ENCODE results near the gene DAW1.
"Not testable (repeated sequence)": the region's sequence is repeated elsewhere in the genome, so short reads cannot be mapped to it uniquely, and the experiment has no call there.

DAW1 gene

DNA sequence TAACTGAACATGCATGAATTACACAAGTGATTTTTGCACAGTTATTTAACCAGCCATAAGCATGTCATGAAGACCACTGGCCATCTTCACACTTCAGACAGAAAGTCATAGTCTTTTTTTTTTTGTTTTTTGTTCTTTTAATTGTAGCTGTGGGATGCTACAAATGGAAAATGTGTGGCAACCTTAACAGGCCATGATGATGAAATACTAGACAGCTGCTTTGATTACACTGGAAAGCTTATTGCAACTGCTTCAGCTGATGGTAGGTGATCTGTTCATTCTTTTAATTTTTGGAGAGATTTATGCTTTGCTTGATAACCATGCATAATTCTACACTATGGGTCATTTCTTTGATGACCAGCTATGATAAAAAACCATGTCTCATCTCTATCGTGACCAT, 35.6 kb downstream of the DAW1 start:
- Mint-ChIP-seq H3K4me3 (no peak overlapping the region), H3K4me1 (ENCODE audit: low read depth) (no peaks in the 10 kb centered on the region), H3K36me3 (ENCODE audit: low read depth) (no peaks in the 10 kb centered on the region), H3K27ac (no peak overlapping the region), H3K9me3 (no peaks in the 10 kb centered on the region), H3K27me3 (no peaks in the 10 kb centered on the region)
- intact Hi-C loops (cut with micrococcal nuclease) = no loop called here

DNA sequence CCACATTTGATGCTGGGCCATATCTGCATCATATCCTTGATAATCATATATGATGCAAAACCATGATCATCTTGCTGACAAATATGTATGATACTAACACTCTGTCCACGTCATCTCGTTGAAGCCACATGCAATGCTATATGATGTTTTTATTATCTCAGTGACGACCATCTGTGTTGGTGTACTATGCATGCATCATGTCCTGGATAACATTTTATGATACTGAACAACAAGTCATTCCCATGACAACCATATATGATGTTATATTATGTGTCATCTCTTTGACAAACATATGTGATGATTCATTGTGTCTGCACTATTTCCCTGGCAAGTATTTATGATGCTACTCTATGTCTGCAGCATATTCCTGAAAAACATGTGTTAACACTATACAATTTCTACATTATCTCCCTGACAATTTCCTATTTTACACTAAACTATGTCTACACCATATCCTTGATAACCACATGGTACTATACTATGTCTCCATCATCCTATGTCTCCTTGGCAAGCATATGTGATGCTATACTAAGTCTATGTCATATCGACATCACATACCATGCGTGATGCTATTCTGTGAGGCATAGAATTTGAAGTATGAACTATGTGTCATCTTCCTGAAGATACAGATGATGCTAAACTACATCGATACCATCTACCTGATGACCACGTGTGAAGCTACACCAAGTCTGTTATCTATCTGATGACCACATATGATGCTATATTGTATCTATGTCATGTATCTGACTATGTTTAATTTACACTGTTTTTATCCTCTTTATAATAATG, 37.0 kb downstream of the DAW1 start:
- Mint-ChIP-seq H3K4me3 (no peak overlapping the region), H3K27ac (no peak overlapping the region), H3K4me1 (ENCODE audit: low read depth) (no peaks in the 10 kb centered on the region), H3K27me3 (no peaks in the 10 kb centered on the region), H3K9me3 (no peaks in the 10 kb centered on the region), H3K36me3 (ENCODE audit: low read depth) (no peaks in the 10 kb centered on the region)
- intact Hi-C loops (cut with micrococcal nuclease) = no loop called here

DNA sequence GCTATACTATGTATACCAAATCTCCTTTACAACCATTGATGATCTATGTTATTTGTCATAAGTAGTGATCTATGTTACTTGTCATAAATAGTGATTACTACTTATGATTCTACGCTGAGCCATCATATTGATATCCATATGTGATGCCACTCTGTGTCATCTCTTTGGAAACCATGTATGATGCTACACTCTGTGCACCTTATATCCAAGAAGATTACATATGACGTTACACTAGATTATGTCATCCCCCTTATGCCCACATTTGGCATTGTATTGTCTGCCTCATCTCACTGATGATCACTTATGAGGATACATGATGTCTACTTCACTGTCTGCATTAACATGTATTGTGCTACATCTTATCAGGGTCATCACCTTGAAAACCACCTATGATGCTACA, 42.9 kb downstream of the DAW1 start:
- Mint-ChIP-seq H3K27me3 (no peaks in the 10 kb centered on the region), H3K4me3 (no peak overlapping the region), H3K36me3 (ENCODE audit: low read depth) (no peaks in the 10 kb centered on the region), H3K27ac (no peak overlapping the region), H3K4me1 (ENCODE audit: low read depth) (no peaks in the 10 kb centered on the region), H3K9me3 (no peaks in the 10 kb centered on the region)
- intact Hi-C loops (cut with micrococcal nuclease) = no loop called here

DNA sequence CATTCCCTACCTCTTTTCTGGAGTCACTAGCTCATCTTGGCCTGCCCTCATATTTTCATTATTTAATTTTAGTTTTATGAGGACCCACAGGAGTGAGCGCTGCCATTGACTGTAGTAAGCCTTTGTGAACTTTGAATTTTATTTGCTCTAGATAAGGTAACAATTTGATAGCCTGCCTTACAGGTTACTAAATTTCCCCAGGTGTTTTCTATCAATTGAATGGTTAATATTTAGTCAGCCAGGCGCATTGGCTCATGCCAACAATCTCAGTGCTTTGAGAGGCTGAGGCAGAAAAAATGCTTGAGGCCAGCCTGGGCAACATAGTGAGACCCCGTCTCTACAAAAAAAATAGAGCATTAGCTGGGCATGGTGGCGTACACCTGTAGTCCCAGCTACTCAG, 50.2 kb downstream of the DAW1 start:
- Mint-ChIP-seq H3K27me3 (no peaks in the 10 kb centered on the region), H3K4me1 (ENCODE audit: low read depth) (no peaks in the 10 kb centered on the region), H3K36me3 (ENCODE audit: low read depth) (no peaks in the 10 kb centered on the region), H3K27ac (no peak overlapping the region), H3K4me3 (no peak overlapping the region), H3K9me3 (no peaks in the 10 kb centered on the region)
- intact Hi-C loops (cut with micrococcal nuclease) = no loop called here

DNA sequence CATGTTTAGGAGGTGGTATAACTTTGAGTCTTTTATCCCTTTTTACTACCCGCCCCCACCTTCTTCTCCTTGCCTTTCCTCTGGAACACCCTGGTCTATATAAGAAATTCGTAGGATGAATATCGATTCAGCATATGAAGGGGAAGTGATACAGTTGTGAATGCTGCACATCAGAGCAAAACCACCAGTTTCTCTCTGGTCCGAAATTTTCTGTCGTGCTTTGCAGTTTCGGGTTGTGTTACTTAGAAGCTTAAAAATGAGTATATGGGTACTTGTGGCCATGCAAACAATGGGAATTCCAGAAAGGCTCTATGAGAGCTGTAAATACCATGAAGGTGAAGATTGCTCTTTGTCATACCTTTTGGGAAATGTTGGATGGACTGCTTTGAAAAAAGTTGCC, 60.6 kb downstream of the DAW1 start:
- Mint-ChIP-seq H3K27ac (no peak overlapping the region), H3K9me3 (peaks cover 12% of the 10 kb centered on the region), H3K36me3 (ENCODE audit: low read depth) (no peaks in the 10 kb centered on the region), H3K27me3 (no peaks in the 10 kb centered on the region), H3K4me1 (ENCODE audit: low read depth) (no peaks in the 10 kb centered on the region), H3K4me3 (no peak overlapping the region)
- intact Hi-C loops (cut with micrococcal nuclease) = no loop called here

GRCh38 chr2:227932403-227932802, 61.0 kb downstream of the DAW1 start:
- Mint-ChIP-seq H3K4me3 (no peak overlapping the region), H3K27ac (no peak overlapping the region), H3K9me3 (peaks cover 8% of the 10 kb centered on the region), H3K36me3 (ENCODE audit: low read depth) (no peaks in the 10 kb centered on the region), H3K4me1 (ENCODE audit: low read depth) (no peaks in the 10 kb centered on the region), H3K27me3 (no peaks in the 10 kb centered on the region)
- intact Hi-C loops (cut with micrococcal nuclease) = no loop called here

DNA sequence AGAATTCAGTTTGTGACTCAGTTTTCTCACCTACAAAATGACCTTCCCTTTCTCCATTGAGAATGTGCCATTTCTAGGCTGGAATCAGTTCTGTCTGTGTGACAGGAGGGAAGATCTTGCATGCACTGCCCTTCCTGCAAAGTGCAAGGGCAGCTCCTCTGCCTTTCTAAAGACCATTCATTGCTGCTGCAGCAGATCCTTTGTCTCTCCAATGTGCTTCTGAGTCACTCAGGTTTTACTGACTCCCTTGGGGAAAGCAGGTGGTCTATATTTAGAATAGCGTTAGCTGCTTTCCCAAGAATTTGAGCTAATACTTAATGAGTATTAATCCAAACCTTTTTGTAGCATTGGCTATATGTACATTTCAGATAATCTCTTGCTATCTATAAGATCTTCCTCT, 62.5 kb downstream of the DAW1 start:
- intact Hi-C loops (cut with micrococcal nuclease) = no loop called here

GRCh38 chr2:227936249-227936648, 64.8 kb downstream of the DAW1 start:
- H3K27ac Mint-ChIP-seq; H3K4me3 Mint-ChIP-seq; H3K4me1 Mint-ChIP-seq (ENCODE audit: low read depth); H3K9me3 Mint-ChIP-seq; H3K27me3 Mint-ChIP-seq; H3K36me3 Mint-ChIP-seq (ENCODE audit: low read depth); intact Hi-C loops (cut with micrococcal nuclease): not testable (repeated sequence)

More for the DNA sequence above, 62.5 kb downstream of the DAW1 start:
- Mint-ChIP-seq H3K36me3 (ENCODE audit: low read depth) (no peaks in the 10 kb centered on the region), H3K27ac (no peak overlapping the region), H3K4me1 (ENCODE audit: low read depth) (no peaks in the 10 kb centered on the region), H3K9me3 (no peaks in the 10 kb centered on the region), H3K27me3 (no peaks in the 10 kb centered on the region), H3K4me3 (no peak overlapping the region)

- H3K9me3 Mint-ChIP-seq = no peaks in the 10 kb centered on the region
- H3K4me3 Mint-ChIP-seq = no peak overlapping the region
- H3K36me3 Mint-ChIP-seq (ENCODE audit: low read depth) = no peaks in the 10 kb centered on the region
- no peaks in the 10 kb centered on the region for H3K4me1 Mint-ChIP-seq (ENCODE audit: low read depth)
- no peaks in the 10 kb centered on the region for H3K27me3 Mint-ChIP-seq
- H3K27ac Mint-ChIP-seq = no peak overlapping the region
- intact Hi-C loops (cut with micrococcal nuclease) = no loop called here
Measured at GRCh38 chr2:227939271-227940027, 68.0 kb downstream of the DAW1 start.

- no peak overlapping the region for H3K4me3 Mint-ChIP-seq
- no peaks in the 10 kb centered on the region for H3K36me3 Mint-ChIP-seq (ENCODE audit: low read depth)
- H3K27me3 Mint-ChIP-seq = no peaks in the 10 kb centered on the region
- intact Hi-C loops (cut with micrococcal nuclease) = no loop called here
- no peak overlapping the region for H3K27ac Mint-ChIP-seq
- H3K9me3 Mint-ChIP-seq = peaks cover 9% of the 10 kb centered on the region
- no peaks in the 10 kb centered on the region for H3K4me1 Mint-ChIP-seq (ENCODE audit: low read depth)
Measured at GRCh38 chr2:227942021-227942420, 70.6 kb downstream of the DAW1 start.

GRCh38 chr2:227942965-227943364, 71.5 kb downstream of the DAW1 start:
- intact Hi-C loops (cut with micrococcal nuclease) = no loop called here
- Mint-ChIP-seq H3K9me3 (peaks cover 9% of the 10 kb centered on the region), H3K4me3 (no peak overlapping the region), H3K36me3 (ENCODE audit: low read depth) (no peaks in the 10 kb centered on the region), H3K27me3 (no peaks in the 10 kb centered on the region), H3K27ac (no peak overlapping the region), H3K4me1 (ENCODE audit: low read depth) (no peaks in the 10 kb centered on the region)

GRCh38 chr2:227960317-227960716, 88.9 kb downstream of the DAW1 start:
- Mint-ChIP-seq H3K9me3 (peaks cover 11% of the 10 kb centered on the region), H3K4me1 (ENCODE audit: low read depth) (no peaks in the 10 kb centered on the region), H3K4me3 (no peak overlapping the region), H3K27ac (no peak overlapping the region), H3K36me3 (ENCODE audit: low read depth) (no peaks in the 10 kb centered on the region), H3K27me3 (no peaks in the 10 kb centered on the region)
- intact Hi-C loops (cut with micrococcal nuclease) = no loop called here

- no peak overlapping the region for H3K27ac Mint-ChIP-seq
- intact Hi-C loops (cut with micrococcal nuclease) = no loop called here
- peaks cover 7% of the 10 kb centered on the region for H3K9me3 Mint-ChIP-seq
- no peak overlapping the region for H3K4me3 Mint-ChIP-seq
- H3K36me3 Mint-ChIP-seq (ENCODE audit: low read depth) = no peaks in the 10 kb centered on the region
- H3K4me1 Mint-ChIP-seq (ENCODE audit: low read depth) = no peaks in the 10 kb centered on the region
- H3K27me3 Mint-ChIP-seq = no peaks in the 10 kb centered on the region
Measured at GRCh38 chr2:227971619-227972230, 100.3 kb downstream of the DAW1 start.

DNA sequence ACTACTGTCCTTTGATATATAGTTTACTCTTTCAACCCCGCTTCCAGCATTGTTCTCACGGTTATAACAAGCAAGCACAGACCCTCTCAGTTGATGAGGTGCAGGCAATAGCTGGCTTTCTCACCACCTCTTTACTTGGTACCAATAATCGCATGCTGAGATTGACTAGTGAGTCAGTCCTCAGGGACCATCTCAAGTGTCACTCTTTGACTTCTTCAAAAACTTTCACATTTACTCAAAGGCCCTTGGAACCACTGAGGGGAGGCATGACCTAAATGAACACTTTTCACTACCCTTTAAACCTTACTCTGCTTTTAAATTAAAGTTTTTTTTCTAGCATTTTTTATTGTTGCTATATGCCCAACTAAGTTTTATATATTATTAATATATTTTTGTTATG, 101.8 kb downstream of the DAW1 start:
- intact Hi-C loops (cut with micrococcal nuclease) = no loop called here
- Mint-ChIP-seq H3K36me3 (ENCODE audit: low read depth) (no peaks in the 10 kb centered on the region), H3K9me3 (no peaks in the 10 kb centered on the region), H3K27ac (no peak overlapping the region), H3K4me1 (ENCODE audit: low read depth) (no peaks in the 10 kb centered on the region), H3K27me3 (no peaks in the 10 kb centered on the region), H3K4me3 (no peak overlapping the region)
